Effector memory CD8-positive, alpha-beta T cell (primary cell): Measurements from ENCODE around the gene FOXD4L5.
"Not testable (repeated sequence)": the region's sequence is repeated elsewhere in the genome, so short reads cannot be mapped to it uniquely, and the experiment has no call there.

ENCODE experiments used
- ATAC-seq: fragments of 150-1000 bp; cut with Tn5 transposase; replicated peaks from 2 replicates; pipeline ENCODE4 v1.10.0; 2021; ENCODE audit warnings: mild to moderate bottlenecking, moderate library complexity
- DNase-seq, 3 experiments: peaks; one replicate each; pipeline ENCODE4 v3.0.0; 2021
- H3K27ac Mint-ChIP-seq, 2 donors: one replicate each; pipeline ENCODE4 v1.8.0; 2022; ENCODE audit warnings: mild to moderate bottlenecking in 2 of 2, mixed read lengths in 2 of 2, moderate library complexity in 2 of 2
- H3K27me3 Mint-ChIP-seq, 2 donors: one replicate each; pipeline ENCODE4 v1.8.0; 2022; ENCODE audit warnings: mixed read lengths in 2 of 2
- H3K36me3 Mint-ChIP-seq: one replicate; pipeline ENCODE4 v1.8.0; 2022; ENCODE audit warnings: mild to moderate bottlenecking, moderate library complexity, mixed read lengths; ENCODE audit not compliant: insufficient read depth
- H3K4me1 Mint-ChIP-seq, 2 donors: one replicate each; pipeline ENCODE4 v1.8.0; 2022; ENCODE audit warnings: low read depth in 2 of 2, mixed read lengths in 2 of 2
- H3K4me3 Mint-ChIP-seq, 2 donors: one replicate each; pipeline ENCODE4 v1.8.0; 2022; ENCODE audit warnings: mild to moderate bottlenecking in 2 of 2, mixed read lengths in 2 of 2, moderate library complexity in 2 of 2
- H3K9me3 Mint-ChIP-seq, 2 donors: one replicate each; pipeline ENCODE4 v1.8.0; 2022; ENCODE audit warnings: mixed read lengths in 2 of 2
- total RNA-seq, 9 experiments: gene quantifications; one replicate each; lab custom pipeline; 2026; lab: John Stamatoyannopoulos, UW

The FOXD4L5 gene
- total RNA-seq: 0 reads per million in 9 experiments

GRCh38 chr9:65285109-65285508 is at the start of gene FOXD4L5:
Gene FOXD4L5, minus strand, starts transcription at chr9:65285209. Its CDS starts 832 bp downstream, at chr9:65284377.
- not testable (repeated sequence) for H3K27ac Mint-ChIP-seq, H3K9me3 Mint-ChIP-seq, H3K36me3 Mint-ChIP-seq, H3K4me1 Mint-ChIP-seq, ATAC-seq, H3K4me3 Mint-ChIP-seq, DNase-seq, H3K27me3 Mint-ChIP-seq

GRCh38 chr9:65283943-65284342 is 1.1 kb downstream of the FOXD4L5 start:
- not testable (repeated sequence) for H3K27ac Mint-ChIP-seq, H3K36me3 Mint-ChIP-seq, ATAC-seq, H3K4me3 Mint-ChIP-seq, H3K27me3 Mint-ChIP-seq, H3K4me1 Mint-ChIP-seq, DNase-seq, H3K9me3 Mint-ChIP-seq

GRCh38 chr9:65282976-65283375 is 2.0 kb downstream of the FOXD4L5 start:
- H3K9me3 Mint-ChIP-seq, H3K4me1 Mint-ChIP-seq, H3K27me3 Mint-ChIP-seq, H3K36me3 Mint-ChIP-seq, DNase-seq, H3K27ac Mint-ChIP-seq, ATAC-seq, H3K4me3 Mint-ChIP-seq: not testable (repeated sequence)
